Activated B cell treated with CpG ODN at 0.5 μM for 24 hours (primary cell): ENCODE data around the gene LPCAT2. TPM values are rescaled to one million over a fixed set of nuclear protein-coding genes. Genes with fewer than 3 reads are reported as not detected.

Experiments used
- ATAC-seq: fragments of 200-7000 bp; cut with Tn5 transposase; one replicate; pipeline ENCODE4 v1.10.0; 2021; ENCODE audit warnings: low read depth, mild to moderate bottlenecking, moderate library complexity
- CTCF ChIA-PET: fragments of 350-600 bp; sonication (Branson Sonifier 250); formaldehyde crosslinking; loops from one replicate; lab custom pipeline; 2021; ENCODE audit warnings: antibody characterized with exemption; lab: Charles Lee
- POLR2A ChIA-PET: fragments of 350-600 bp; sonication (Branson Sonifier 250); formaldehyde crosslinking; loops from one replicate; lab custom pipeline; 2021; ENCODE audit warnings: antibody characterized with exemption; lab: Charles Lee
- DNase-seq: peaks from one replicate; pipeline ENCODE4 v3.0.0; 2022
- H3K27ac Mint-ChIP-seq: one replicate; pipeline ENCODE4 v1.8.0; 2020; ENCODE audit warnings: mixed read lengths
- H3K27me3 Mint-ChIP-seq: one replicate; pipeline ENCODE4 v1.8.0; 2021; ENCODE audit warnings: mixed read lengths
- H3K36me3 Mint-ChIP-seq: one replicate; pipeline ENCODE4 v1.8.0; 2021; ENCODE audit warnings: low read depth, mixed read lengths
- H3K4me1 Mint-ChIP-seq: one replicate; pipeline ENCODE4 v1.8.0; 2021; ENCODE audit warnings: mixed read lengths
- H3K4me3 Mint-ChIP-seq: one replicate; pipeline ENCODE4 v1.8.0; 2020; ENCODE audit warnings: mild to moderate bottlenecking, mixed read lengths
- H3K9me3 Mint-ChIP-seq: one replicate; pipeline ENCODE4 v1.8.0; 2020; ENCODE audit warnings: mixed read lengths
- intact Hi-C: fragments of 100-400 bp; cut with micrococcal nuclease; formaldehyde crosslinking; loops from one replicate; pipeline ENCODE4 v1.15.1; 2024
- total RNA-seq: library from RNA; stranded (reverse); gene quantifications from 2 replicates; pipeline ENCODE4 v1.2.3, GENCODE V29; 2022
- TF ChIP-seq, protein P1 (sequence below): fragments of 200-600 bp; IDR thresholded peaks from one replicate; pipeline ENCODE4 v1.8.0; 2022; ENCODE audit warnings: antibody characterized with exemption, mild to moderate bottlenecking

The LPCAT2 gene
- total RNA-seq, 1 donor from 2014 or later: 0.04 TPM

- ATAC-seq (no peak), DNase-seq (no peak)
- TF ChIP-seq, protein P1, sequence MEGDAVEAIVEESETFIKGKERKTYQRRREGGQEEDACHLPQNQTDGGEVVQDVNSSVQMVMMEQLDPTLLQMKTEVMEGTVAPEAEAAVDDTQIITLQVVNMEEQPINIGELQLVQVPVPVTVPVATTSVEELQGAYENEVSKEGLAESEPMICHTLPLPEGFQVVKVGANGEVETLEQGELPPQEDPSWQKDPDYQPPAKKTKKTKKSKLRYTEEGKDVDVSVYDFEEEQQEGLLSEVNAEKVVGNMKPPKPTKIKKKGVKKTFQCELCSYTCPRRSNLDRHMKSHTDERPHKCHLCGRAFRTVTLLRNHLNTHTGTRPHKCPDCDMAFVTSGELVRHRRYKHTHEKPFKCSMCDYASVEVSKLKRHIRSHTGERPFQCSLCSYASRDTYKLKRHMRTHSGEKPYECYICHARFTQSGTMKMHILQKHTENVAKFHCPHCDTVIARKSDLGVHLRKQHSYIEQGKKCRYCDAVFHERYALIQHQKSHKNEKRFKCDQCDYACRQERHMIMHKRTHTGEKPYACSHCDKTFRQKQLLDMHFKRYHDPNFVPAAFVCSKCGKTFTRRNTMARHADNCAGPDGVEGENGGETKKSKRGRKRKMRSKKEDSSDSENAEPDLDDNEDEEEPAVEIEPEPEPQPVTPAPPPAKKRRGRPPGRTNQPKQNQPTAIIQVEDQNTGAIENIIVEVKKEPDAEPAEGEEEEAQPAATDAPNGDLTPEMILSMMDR: no peak
- H3K9me3 Mint-ChIP-seq: no peaks in the 10 kb centered on the region
- H3K27me3 Mint-ChIP-seq: peaks cover 24% of the 10 kb centered on the region
- intact Hi-C loops: no loop called here
- H3K4me3 Mint-ChIP-seq: no peak overlapping the region
- POLR2A ChIA-PET: no interaction called here
- CTCF ChIA-PET: interaction anchor here (1.0 kb wide), 1 partner anchor 39 kb away, joined by 4 read pairs; no protein-coding TSS in a partner anchor
- no peak overlapping the region for H3K27ac Mint-ChIP-seq
- H3K36me3 Mint-ChIP-seq: no peaks in the 10 kb centered on the region
- H3K4me1 Mint-ChIP-seq: peaks cover 6% of the 10 kb centered on the region
These were observed 4.9 kb upstream of the LPCAT2 start for GRCh38 chr16:55503726-55504550.

- no peak for ATAC-seq
- no peak overlapping the region for H3K4me3 Mint-ChIP-seq
- peaks cover 19% of the 10 kb centered on the region for H3K4me1 Mint-ChIP-seq
- no peak overlapping the region for H3K27ac Mint-ChIP-seq
- peaks cover 29% of the 10 kb centered on the region for H3K27me3 Mint-ChIP-seq
- POLR2A ChIA-PET: no interaction called here
- CTCF ChIA-PET: no interaction called here
- H3K9me3 Mint-ChIP-seq: no peaks in the 10 kb centered on the region
- no peaks in the 10 kb centered on the region for H3K36me3 Mint-ChIP-seq
- DNase-seq: no peak
- TF ChIP-seq, protein P1: no peak
- intact Hi-C loops: no loop called here
These were observed 3.4 kb upstream of the LPCAT2 start for GRCh38 chr16:55505333-55506015.

- no peaks in the 10 kb centered on the region for H3K36me3 Mint-ChIP-seq
- CTCF ChIA-PET: no interaction called here
- no peak for ATAC-seq
- POLR2A ChIA-PET: no interaction called here
- peaks cover 19% of the 10 kb centered on the region for H3K4me1 Mint-ChIP-seq
- intact Hi-C loops: no loop called here
- TF ChIP-seq, protein P1: no peak
- H3K27ac Mint-ChIP-seq: no peak overlapping the region
- no peaks in the 10 kb centered on the region for H3K9me3 Mint-ChIP-seq
- DNase-seq: no peak
- no peak overlapping the region for H3K4me3 Mint-ChIP-seq
- H3K27me3 Mint-ChIP-seq: peaks cover 29% of the 10 kb centered on the region
These were observed 2.8 kb upstream of the LPCAT2 start for GRCh38 chr16:55506083-55506482.

- ChIA-PET CTCF (no interaction called here), POLR2A (no interaction called here)
- DNase-seq (no peak), ATAC-seq (no peak)
- no peak overlapping the region for H3K4me3 Mint-ChIP-seq
- peaks cover 27% of the 10 kb centered on the region for H3K27me3 Mint-ChIP-seq
- H3K9me3 Mint-ChIP-seq: peaks cover under 1% of the 10 kb centered on the region
- H3K27ac Mint-ChIP-seq: no peak overlapping the region
- H3K36me3 Mint-ChIP-seq: no peaks in the 10 kb centered on the region
- peaks cover 19% of the 10 kb centered on the region for H3K4me1 Mint-ChIP-seq
- intact Hi-C loops: no loop called here
- TF ChIP-seq, protein P1: no peak
These were observed 2.2 kb upstream of the LPCAT2 start for GRCh38 chr16:55506708-55507107.

DNA sequence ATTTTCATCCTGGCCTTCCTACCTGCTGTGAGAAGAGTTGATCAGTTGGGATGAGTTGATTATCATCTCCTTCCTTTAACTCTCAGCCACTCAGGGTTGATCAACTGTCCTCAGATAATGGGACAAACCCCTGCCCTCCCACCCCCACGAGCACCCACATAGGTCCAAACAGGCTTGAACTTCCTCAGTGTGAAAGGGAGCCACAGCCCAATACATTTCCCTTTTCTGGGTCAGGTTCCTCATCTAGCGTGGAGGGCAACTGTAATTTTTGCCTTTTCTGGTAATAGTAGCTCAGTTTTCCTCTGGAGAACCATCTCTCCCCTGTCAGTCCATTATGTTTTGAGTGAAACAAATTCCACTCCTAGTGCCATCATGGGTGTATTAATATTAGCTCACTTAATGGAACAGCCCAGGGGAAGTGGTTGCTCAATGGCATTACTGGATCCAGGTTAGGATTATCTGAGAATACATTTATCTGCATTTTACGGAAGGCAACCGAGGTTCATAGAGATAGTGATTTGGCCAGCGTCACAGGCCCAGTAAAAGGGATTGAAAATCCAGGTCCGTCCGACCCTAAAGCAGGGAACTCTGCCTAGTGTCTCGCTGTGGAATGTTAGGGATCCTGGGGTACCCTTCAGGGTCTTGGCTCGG, 476 bp upstream of the LPCAT2 start:
- H3K36me3 Mint-ChIP-seq: no peaks in the 10 kb centered on the region
- POLR2A ChIA-PET: no interaction called here
- H3K4me3 Mint-ChIP-seq: peak overlapping the region; percentile 73
- H3K4me1 Mint-ChIP-seq: peaks cover 19% of the 10 kb centered on the region
- intact Hi-C loops: no loop called here
- no peak overlapping the region for H3K27ac Mint-ChIP-seq
- H3K9me3 Mint-ChIP-seq: peaks cover 14% of the 10 kb centered on the region
- H3K27me3 Mint-ChIP-seq: peaks cover 29% of the 10 kb centered on the region
- no peak for ATAC-seq
- TF ChIP-seq, protein P1: no peak
- CTCF ChIA-PET: no interaction called here
- DNase-seq: no peak
